H1 (cell line): ENCODE measurements around the gene FLT4. TPM values are rescaled to one million over a fixed set of nuclear protein-coding genes. Genes with fewer than 3 reads are reported as not detected.

Experiments used
- CTCF ChIA-PET: fragments of 300-600 bp; sonication (Branson Sonifier 250); formaldehyde crosslinking; loops from one replicate; lab custom pipeline; 2021; ENCODE audit not compliant: partially characterized antibody; lab: Charles Lee
- POLR2A ChIA-PET: fragments of 300-600 bp; sonication (Branson Sonifier 250); formaldehyde crosslinking; loops from one replicate; lab custom pipeline; 2021; ENCODE audit warnings: inconsistent platforms; ENCODE audit not compliant: partially characterized antibody; lab: Charles Lee
- DNase-seq, 2 experiments: peaks; one replicate each; pipeline versions ENCODE4 v3.0.0 to v3.0.0-alpha.2; 2010 to 2022; ENCODE audit warnings: low spot score in 2 of 2, low read depth in 1 of 2, mixed read lengths in 1 of 2
- FAIRE-seq: peaks from 2 replicates; lab custom pipeline; 2011; peaks lifted over from hg19 to GRCh38; lab: Jason Lieb, UNC
- H2AFZ ChIP-seq: 2 replicates; pipeline ENCODE4 v1.8.1; 2012; ENCODE audit warnings: low read length, inconsistent platforms
- H2AK5ac ChIP-seq: 2 replicates; pipeline ENCODE4 v1.6.1; 2013; ENCODE audit warnings: low read depth, low read length
- H2BK120ac ChIP-seq: replicated peaks from 2 replicates; pipeline ENCODE3; 2013; ENCODE audit warnings: low read depth, low read length, inconsistent platforms
- H2BK12ac ChIP-seq: 2 replicates; pipeline ENCODE4 v1.6.1; 2013; ENCODE audit warnings: low read depth, low read length
- H2BK15ac ChIP-seq: 2 replicates; pipeline ENCODE4 v1.6.1; 2013; ENCODE audit warnings: low read length
- H2BK20ac ChIP-seq: 2 replicates; pipeline ENCODE4 v1.6.1; 2013; ENCODE audit warnings: low read length
- H2BK5ac ChIP-seq: 2 replicates; pipeline ENCODE4 v1.6.1; 2013; ENCODE audit warnings: low read depth, low read length
- H3K14ac ChIP-seq: 2 replicates; pipeline ENCODE4 v1.6.1; 2013; ENCODE audit warnings: inconsistent platforms; ENCODE audit not compliant: insufficient read length
- H3K18ac ChIP-seq: 2 replicates; pipeline ENCODE4 v1.6.1; 2013; ENCODE audit warnings: low read length; ENCODE audit errors: extremely low read depth
- H3K23ac ChIP-seq: 2 replicates; pipeline ENCODE4 v1.6.1; 2013; ENCODE audit warnings: inconsistent platforms; ENCODE audit not compliant: insufficient read length
- H3K23me2 ChIP-seq: 2 replicates; pipeline ENCODE4 v1.6.1; 2013; ENCODE audit warnings: low read depth, low read length
- H3K27ac ChIP-seq: 2 replicates; pipeline ENCODE4 v1.6.1; 2011; ENCODE audit warnings: low read depth, low read length, inconsistent platforms
- H3K27me3 ChIP-seq, 4 experiments: replicated peaks in 1 of 4; 1 replicate in 1 of 4; 2 replicates in 3 of 4; pipeline versions ENCODE4 v1.6.1 to v1.8.1; 2011 to 2013; ENCODE audit warnings: low read length in 3 of 4, mild to moderate bottlenecking in 3 of 4, inconsistent platforms in 2 of 4, mixed read lengths in 2 of 4, moderate library complexity in 1 of 4; ENCODE audit not compliant: control insufficient read depth in 3 of 4, insufficient read depth in 3 of 4; ENCODE audit errors: extremely low read depth in 1 of 4
- H3K36me3 ChIP-seq, 4 experiments: 2 replicates each; pipeline versions ENCODE4 v1.6.1 to v1.8.1; 2011 to 2013; ENCODE audit warnings: mild to moderate bottlenecking in 4 of 4, low read length in 3 of 4, moderate library complexity in 2 of 4, control low read depth in 1 of 4, inconsistent platforms in 1 of 4; ENCODE audit not compliant: insufficient read depth in 4 of 4, control insufficient read depth in 2 of 4
- H3K4ac ChIP-seq: replicated peaks from 2 replicates; pipeline ENCODE3; 2013; ENCODE audit warnings: low read length, low read depth, mixed read lengths, inconsistent platforms; ENCODE audit not compliant: insufficient read length
- H3K4me1 ChIP-seq, 4 experiments: replicated peaks in 1 of 4; 1 replicate in 1 of 4; 2 replicates in 3 of 4; pipeline versions ENCODE4 v1.6.1 to v1.8.1; 2011 to 2013; ENCODE audit warnings: low read length in 3 of 4, inconsistent platforms in 2 of 4, mixed read lengths in 1 of 4; ENCODE audit not compliant: insufficient read depth in 4 of 4, control insufficient read depth in 3 of 4
- H3K4me2 ChIP-seq, 2 experiments: 2 replicates each; pipeline versions ENCODE4 v1.6.1 to v1.8.1; 2011 to 2013; ENCODE audit warnings: low read depth in 2 of 2, low read length in 2 of 2, control low read depth in 1 of 2, inconsistent platforms in 1 of 2, mild to moderate bottlenecking in 1 of 2; ENCODE audit not compliant: insufficient read depth in 1 of 2
- H3K4me3 ChIP-seq, 4 experiments: fragments of 200-600, 300-600 bp in 1 of 4; sonication (generic), shearing (Covaris generic), sonication (Bioruptor Twin) in 1 of 4; 2 replicates each; pipeline versions ENCODE4 v1.5.1 to v1.8.1; 2011 to 2016; ENCODE audit warnings: low read length in 4 of 4, low read depth in 3 of 4, control low read depth in 2 of 4, inconsistent platforms in 2 of 4, mild to moderate bottlenecking in 2 of 4, mixed read lengths in 1 of 4, moderate library complexity in 1 of 4; ENCODE audit not compliant: insufficient read depth in 2 of 4; ENCODE audit errors: extremely low read depth in 1 of 4
- H3K56ac ChIP-seq: replicated peaks from 2 replicates; pipeline ENCODE3; 2013; ENCODE audit warnings: low read depth, mild to moderate bottlenecking, mixed read lengths, low read length, inconsistent platforms; ENCODE audit not compliant: insufficient read length
- H3K79me1 ChIP-seq: 2 replicates; pipeline ENCODE4 v1.6.1; 2013; ENCODE audit warnings: low read depth, low read length, control low read depth
- H3K79me2 ChIP-seq, 2 experiments: 2 replicates each; pipeline versions ENCODE4 v1.6.1 to v1.8.1; 2012 to 2013; ENCODE audit warnings: low read length in 2 of 2, mild to moderate bottlenecking in 2 of 2, inconsistent platforms in 1 of 2; ENCODE audit not compliant: insufficient read depth in 2 of 2, control insufficient read depth in 1 of 2
- H3K9ac ChIP-seq, 4 experiments: replicated peaks in 1 of 4; 1 replicate in 1 of 4; 2 replicates in 3 of 4; pipeline versions ENCODE4 v1.6.1 to v1.8.1; 2011 to 2013; ENCODE audit warnings: low read depth in 3 of 4, low read length in 3 of 4, control low read depth in 2 of 4, mild to moderate bottlenecking in 2 of 4, moderate library complexity in 2 of 4, inconsistent platforms in 1 of 4; ENCODE audit errors: extremely low read depth in 1 of 4
- H3K9me3 ChIP-seq, 2 experiments: 2 replicates each; pipeline versions ENCODE4 v1.6.1 to v1.8.1; 2012 to 2013; ENCODE audit warnings: mild to moderate bottlenecking in 2 of 2, moderate library complexity in 2 of 2, control low read depth in 1 of 2, inconsistent platforms in 1 of 2, low read depth in 1 of 2, low read length in 1 of 2, mixed read lengths in 1 of 2; ENCODE audit not compliant: insufficient read depth in 2 of 2
- H4K20me1 ChIP-seq, 2 experiments: replicated peaks in 1 of 2; 2 replicates each; pipeline versions ENCODE3 to v1.8.1; 2011 to 2013; ENCODE audit warnings: inconsistent platforms in 2 of 2, low read length in 2 of 2, mild to moderate bottlenecking in 1 of 2; ENCODE audit not compliant: insufficient read depth in 2 of 2, control insufficient read depth in 1 of 2
- H4K5ac ChIP-seq: 2 replicates; pipeline ENCODE4 v1.6.1; 2013; ENCODE audit warnings: low read length, low read depth, mixed read lengths, inconsistent platforms; ENCODE audit not compliant: insufficient read length
- H4K8ac ChIP-seq: 2 replicates; pipeline ENCODE4 v1.8.0; 2013; ENCODE audit warnings: mild to moderate bottlenecking, moderate library complexity, low read length, inconsistent platforms; ENCODE audit not compliant: insufficient read depth; ENCODE audit errors: extremely low read depth
- H4K91ac ChIP-seq: replicated peaks from 2 replicates; pipeline ENCODE3; 2013; ENCODE audit warnings: low read length, mixed read lengths, inconsistent platforms; ENCODE audit not compliant: insufficient read length
- CBX5 ChIP-seq: fragments of 300-800, 300-1000 bp; sonication (generic); IDR thresholded peaks from 2 replicates; pipeline ENCODE4 v1.7.1; 2016; ENCODE audit warnings: antibody characterized with exemption, low read length, low read depth
- CBX8 ChIP-seq: fragments of 300-800, 300-1000 bp; sonication (generic); IDR thresholded peaks from 2 replicates; pipeline ENCODE4 v1.7.1; 2016; ENCODE audit warnings: low read depth, low read length, borderline replicate concordance
- EZH2 ChIP-seq: fragments of 200-600 bp; sonication (generic); IDR thresholded peaks from 2 replicates; pipeline ENCODE4 v1.7.1; 2012; ENCODE audit warnings: low read depth, mild to moderate bottlenecking, moderate library complexity, low read length, inconsistent platforms; ENCODE audit not compliant: severe bottlenecking
- KDM1A ChIP-seq: fragments of 200-600, 300-600 bp; sonication (generic); IDR thresholded peaks from 2 replicates; pipeline ENCODE4 v1.7.1; 2016; ENCODE audit warnings: mild to moderate bottlenecking, low read length, borderline replicate concordance
- RAD21 ChIP-seq, 2 experiments: IDR thresholded peaks in 1 of 2; conservative IDR thresholded peaks in 1 of 2; 2 replicates each; pipeline ENCODE4 v1.6.1; 2011; ENCODE audit warnings: low read depth in 2 of 2, low read length in 2 of 2, improper control_type of control experiment in 1 of 2, inconsistent platforms in 1 of 2, mild to moderate bottlenecking in 1 of 2, moderate library complexity in 1 of 2
- SAP30 ChIP-seq: fragments of 300-600 bp; sonication (generic); IDR thresholded peaks from 2 replicates; pipeline ENCODE4 v1.7.1; 2012; ENCODE audit warnings: low read length, moderate library complexity, mild to moderate bottlenecking, inconsistent platforms; ENCODE audit not compliant: insufficient read depth, insufficient replicate concordance
- SRF ChIP-seq: IDR thresholded peaks from 2 replicates; pipeline ENCODE4 v1.6.1; 2011; ENCODE audit warnings: mild to moderate bottlenecking, low read depth, low read length, moderate library complexity
- SUZ12 ChIP-seq: fragments of 200-600 bp; sonication (generic); IDR thresholded peaks from 2 replicates; pipeline ENCODE4 v1.6.1; 2012; ENCODE audit warnings: mild to moderate bottlenecking, inconsistent platforms, low read length, moderate library complexity, mixed read lengths
- TAF1 ChIP-seq: IDR thresholded peaks from 2 replicates; pipeline ENCODE4 v1.6.1; 2011; ENCODE audit warnings: mild to moderate bottlenecking, low read depth, low read length
- TAF7 ChIP-seq: optimal IDR thresholded peaks from 2 replicates; pipeline ENCODE3; 2011; ENCODE audit warnings: low read depth, mild to moderate bottlenecking, inconsistent platforms, low read length, moderate library complexity, borderline replicate concordance
- TEAD4 ChIP-seq: IDR thresholded peaks from 2 replicates; pipeline ENCODE4 v1.6.1; 2012; ENCODE audit warnings: low read depth, low read length, inconsistent platforms, mixed read lengths
- ZNF274 ChIP-seq: IDR thresholded peaks from 2 replicates; pipeline ENCODE4 v1.7.0; 2012; ENCODE audit warnings: low read length, borderline replicate concordance; ENCODE audit errors: extremely low read depth
- WGBS, 2 experiments: shearing (Covaris generic) in 1 of 2; methylation state at CpG; one replicate each; pipeline versions ENCODE4 v1.1.6 to v1.1.7; 2013 to 2015; ENCODE audit warnings: low lambda C conversion rate in 2 of 2, mixed read lengths in 2 of 2, inconsistent platforms in 1 of 2, low coverage in 1 of 2, missing lambda C conversion rate in 1 of 2; ENCODE audit not compliant: insufficient replicate concordance in 2 of 2, insufficient coverage in 1 of 2, insufficient read length in 1 of 2; ENCODE audit errors: extremely low coverage in 1 of 2, missing lambda C conversion rate in 1 of 2; 5-methylcytosine and 5-hydroxymethylcytosine counted together
- polyA plus RNA-seq, 7 experiments: library from polyadenylated mRNA; depleted of rRNA in 3 of 7; stranded (reverse) in 5 of 7; unstranded in 2 of 7; fragments of >200 nt in 5 of 7; fragments of 200-250 nt in 2 of 7; gene quantifications; 1 replicate in 5 of 7; 2 replicates in 1 of 7; 4 replicates in 1 of 7; pipeline versions ENCODE4 v1.2.1 to v1.2.3, GENCODE V29; 2011 to 2013; ENCODE audit warnings: missing spikeins in 2 of 7, mixed read lengths in 2 of 7
- total RNA-seq: library from RNA; stranded (reverse); fragmentation: NEBNext Ultra II Directional; extraction: Animal tissue kit (Norgen Biotek cat#: 25700); gene quantifications from 2 replicates; pipeline ENCODE4 v1.2.1, GENCODE V29; 2021

FLT4 gene
- total and polyA plus RNA-seq, 2 of the 8 experiments (the other 6 are each of a cell fraction or from before 2014, with no cell fraction given) = 6.5 to 7.7 TPM

DNA sequence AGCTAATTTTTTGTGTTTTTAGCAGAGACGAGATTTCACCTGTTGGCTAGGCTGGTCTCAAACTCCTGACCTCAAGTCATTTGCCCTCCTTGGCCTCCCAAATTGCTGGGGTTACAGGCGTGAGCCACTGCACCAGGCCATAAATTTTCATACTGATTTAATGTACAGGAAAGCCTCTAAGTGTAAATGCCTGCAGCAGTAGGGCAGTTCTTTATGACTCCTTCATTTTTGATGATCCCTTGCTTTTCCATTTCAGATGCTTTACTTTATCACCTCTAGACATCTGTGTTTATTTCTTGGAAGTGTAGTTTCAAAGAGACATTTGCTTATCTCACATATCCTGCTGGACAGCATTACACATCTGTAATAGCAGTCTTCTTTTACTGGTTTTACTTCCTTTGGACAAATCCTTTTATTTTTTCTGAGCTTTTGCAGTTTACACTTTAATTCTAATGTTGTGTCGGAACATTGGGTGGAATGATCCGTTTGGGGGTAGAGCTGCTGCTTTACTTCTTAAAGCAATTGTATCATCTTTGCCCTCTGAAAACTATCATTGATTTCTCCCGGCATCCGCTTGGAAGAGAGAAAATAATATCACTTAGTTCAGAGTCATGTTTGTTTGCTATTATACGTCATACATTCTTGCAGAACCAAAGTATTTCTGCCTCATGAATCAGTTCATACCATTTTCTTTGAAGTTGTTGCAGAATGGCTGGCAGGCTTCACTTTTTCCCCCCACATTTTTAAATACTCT, 94.1 kb downstream of the FLT4 start:
- Histone ChIP-seq H3K4ac (no peak overlapping the region), H3K56ac (no peak overlapping the region), H3K4me1 (no peaks in the 10 kb centered on the region; a peak in 1 of 7 replicates), H4K20me1 (peaks cover 3 to 4% of the 10 kb centered on the region in 2 experiments), H3K27ac (no peak overlapping the region), H2BK5ac (no peak overlapping the region), H3K4me3 (no peak overlapping the region), H3K9me3 (no peaks in the 10 kb centered on the region), H4K8ac (no peak overlapping the region), H4K5ac (no peak overlapping the region), H2AFZ (no peak overlapping the region), H3K27me3 (no peaks in the 10 kb centered on the region), H3K4me2 (no peak overlapping the region), H2BK120ac (no peak overlapping the region), H3K79me1 (0 out of 2 replicates have a peak, but pooled peaks cover 2% of the 10 kb centered on the region), H2BK12ac (no peak overlapping the region), H3K36me3 (peaks cover 0 to 55% (median 13%) of the 10 kb centered on the region in 4 experiments; a peak in 6 of 8 replicates), H3K23ac (no peak overlapping the region), H2BK20ac (no peak overlapping the region), H3K18ac (no peak overlapping the region), H3K79me2 (peaks cover 0 to 44% of the 10 kb centered on the region in 2 experiments; a peak in 2 of 4 replicates), H3K14ac (no peak overlapping the region), H2BK15ac (no peak overlapping the region), H4K91ac (no peak overlapping the region), H3K23me2 (no peaks in the 10 kb centered on the region), H2AK5ac (no peak overlapping the region), H3K9ac (no peak overlapping the region)
- WGBS, 2 experiments = 95% methylated on average over 7 of the region's 7 CpGs; no CpG with 5 or more reads in 1 of the 2 experiments
- no peak for DNase-seq
- POLR2A ChIA-PET = no interaction called here
- no peak for FAIRE-seq
- CTCF ChIA-PET = no interaction called here
- TF ChIP-seq ZNF274 = no peak
- no peak for TF ChIP-seq SUZ12
- no peak for TF ChIP-seq RAD21 (IDR thresholded peaks at IDR 0.05 in 1 of 2, conservative IDR thresholded peaks at IDR 0.05 in 1 of 2; ENCODE audit: low read depth in 2 of 2, low read length in 2 of 2)
- no peak for TF ChIP-seq TEAD4
- no peak for TF ChIP-seq EZH2
- TF ChIP-seq SRF = no peak
- TF ChIP-seq SAP30 = no peak
- no peak for TF ChIP-seq CBX8
- TF ChIP-seq KDM1A = no peak
- TF ChIP-seq CBX5 = no peak
- no peak for TF ChIP-seq TAF7
- no peak for TF ChIP-seq TAF1
